Stimulated activated naive CD4-positive, alpha-beta T cell treated with Interleukin-2 at 50 U/mL for 16 hours (primary cell): ENCODE data around the gene INPP5K.
"Not testable (repeated sequence)": the region's sequence is repeated elsewhere in the genome, so short reads cannot be mapped to it uniquely, and the experiment has no call there.

Source experiments
- DNase-seq: peaks from one replicate; lab custom pipeline; 2025; lab: John Stamatoyannopoulos, UW

The INPP5K gene

DNA sequence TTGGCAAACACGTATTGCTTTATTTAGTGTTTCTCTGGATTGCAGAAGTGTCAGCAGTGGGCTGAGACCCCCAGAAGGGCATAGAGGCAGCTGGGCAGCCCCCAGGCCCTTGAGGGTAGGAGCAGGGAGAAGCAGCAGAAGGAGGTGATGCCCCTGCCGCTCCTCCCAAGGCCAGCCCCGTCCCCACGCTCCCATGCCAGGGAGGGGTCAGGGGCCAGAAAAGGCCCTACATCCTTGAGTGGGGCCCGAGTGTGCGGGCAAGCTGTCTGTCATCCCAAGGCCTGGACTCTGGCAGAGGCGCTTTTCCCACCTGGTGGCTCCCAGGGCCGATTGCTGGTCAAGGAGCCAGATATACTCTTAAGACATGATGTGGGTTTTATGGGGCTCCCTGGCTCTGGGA lies 52.2 kb downstream of the INPP5K start:
- DNase-seq, result no peak

DNA sequence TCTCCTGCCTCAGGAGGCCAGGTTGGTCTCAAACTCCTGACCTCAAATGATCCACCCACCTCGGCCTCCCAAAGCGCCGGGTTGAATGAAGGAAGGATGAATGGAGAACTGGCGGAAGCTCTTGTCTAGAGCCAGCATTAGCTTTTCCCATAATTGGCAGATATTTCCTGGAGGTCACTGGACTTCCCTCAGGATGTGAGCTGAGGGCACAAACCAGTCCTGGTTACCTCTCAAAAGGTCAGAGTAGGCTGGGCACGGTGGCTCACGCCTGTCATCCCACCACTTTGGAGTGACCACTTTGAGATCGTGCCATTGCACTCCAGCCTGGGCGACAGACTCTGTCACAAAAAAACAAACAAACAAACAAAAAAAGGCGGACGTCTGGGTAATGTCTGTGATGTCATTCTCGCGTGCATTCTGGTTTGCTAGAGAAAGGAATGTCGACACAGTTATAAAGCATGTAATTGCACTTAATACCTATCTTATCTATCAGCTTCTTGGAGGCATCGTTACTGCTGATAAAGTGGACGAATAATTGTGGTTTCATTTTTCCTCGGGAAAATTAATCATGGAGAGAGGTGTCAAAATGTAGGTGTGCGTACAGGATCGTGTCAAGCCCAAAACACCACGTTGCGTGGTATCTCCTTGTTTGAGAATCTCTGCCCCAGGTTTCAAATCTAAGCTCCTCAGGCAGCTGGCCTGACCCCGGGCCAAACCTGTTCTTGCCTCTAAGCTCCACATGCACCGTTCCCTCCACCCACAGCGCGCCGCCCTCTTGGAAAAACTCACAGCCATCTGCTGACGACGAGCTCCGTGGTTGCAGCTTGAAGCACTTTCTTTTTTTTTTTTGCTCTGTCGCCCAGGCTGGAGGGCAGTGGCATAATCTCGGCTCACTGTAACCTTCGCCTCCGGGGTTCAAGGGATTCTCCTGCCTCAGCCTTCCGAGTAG lies 54.0 kb downstream of the INPP5K start:
- DNase-seq, result no peak

DNA sequence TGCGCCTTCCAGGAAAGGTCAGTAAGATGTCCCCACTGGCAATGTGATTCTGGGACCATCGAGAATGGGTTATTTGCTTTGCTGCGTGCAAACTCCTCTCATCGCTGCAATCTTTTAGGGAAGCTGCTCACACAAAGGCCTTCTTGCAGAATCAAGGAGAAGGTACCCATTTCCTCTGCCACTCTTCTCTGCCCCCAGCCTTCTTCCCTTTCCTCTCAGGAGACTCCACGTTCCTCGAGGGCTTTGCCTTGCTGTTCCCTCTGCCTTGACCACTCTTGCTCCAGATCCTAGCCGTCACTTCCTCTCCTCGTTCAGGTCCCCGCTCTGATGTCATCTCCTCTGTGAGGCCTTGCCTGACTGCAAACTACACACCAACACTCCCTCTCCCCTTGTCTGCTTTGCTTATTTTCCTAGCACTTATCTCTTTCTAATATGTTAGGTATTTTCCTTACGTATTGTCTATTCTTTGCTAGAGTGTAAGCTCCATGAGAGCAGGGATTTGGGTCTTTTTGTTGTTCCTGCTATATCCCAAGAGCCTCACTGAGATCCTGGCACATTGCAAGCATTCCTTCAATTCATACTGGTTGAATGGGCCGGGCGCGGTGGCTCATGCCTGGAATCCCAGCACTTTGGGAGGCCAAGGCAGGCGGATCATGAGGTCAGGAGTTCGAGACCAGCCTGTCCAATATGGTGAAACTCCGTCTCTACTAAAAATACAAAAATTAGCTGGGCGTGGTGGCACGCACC lies 55.0 kb downstream of the INPP5K start:
- no peak for DNase-seq

DNA sequence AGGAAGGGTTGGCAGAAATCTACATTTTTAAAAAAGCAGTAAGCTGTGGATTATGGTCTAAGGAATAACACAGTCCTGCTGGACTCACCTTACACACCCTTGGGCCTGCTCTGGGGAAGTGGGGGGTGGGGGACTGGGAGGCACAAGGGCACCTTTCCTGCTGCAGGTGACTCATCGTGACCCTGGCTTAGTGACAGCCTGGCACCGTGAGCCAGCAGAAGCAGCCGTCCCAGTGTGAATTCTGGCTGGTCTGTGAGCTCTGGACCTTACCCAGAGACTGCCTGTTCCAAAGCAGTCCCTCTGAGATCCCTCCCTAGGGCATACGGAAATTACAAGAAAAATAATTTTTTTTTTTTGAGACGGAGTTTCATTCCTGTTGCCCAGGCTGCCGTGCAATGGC lies 56.2 kb downstream of the INPP5K start:
- no peak for DNase-seq

DNA sequence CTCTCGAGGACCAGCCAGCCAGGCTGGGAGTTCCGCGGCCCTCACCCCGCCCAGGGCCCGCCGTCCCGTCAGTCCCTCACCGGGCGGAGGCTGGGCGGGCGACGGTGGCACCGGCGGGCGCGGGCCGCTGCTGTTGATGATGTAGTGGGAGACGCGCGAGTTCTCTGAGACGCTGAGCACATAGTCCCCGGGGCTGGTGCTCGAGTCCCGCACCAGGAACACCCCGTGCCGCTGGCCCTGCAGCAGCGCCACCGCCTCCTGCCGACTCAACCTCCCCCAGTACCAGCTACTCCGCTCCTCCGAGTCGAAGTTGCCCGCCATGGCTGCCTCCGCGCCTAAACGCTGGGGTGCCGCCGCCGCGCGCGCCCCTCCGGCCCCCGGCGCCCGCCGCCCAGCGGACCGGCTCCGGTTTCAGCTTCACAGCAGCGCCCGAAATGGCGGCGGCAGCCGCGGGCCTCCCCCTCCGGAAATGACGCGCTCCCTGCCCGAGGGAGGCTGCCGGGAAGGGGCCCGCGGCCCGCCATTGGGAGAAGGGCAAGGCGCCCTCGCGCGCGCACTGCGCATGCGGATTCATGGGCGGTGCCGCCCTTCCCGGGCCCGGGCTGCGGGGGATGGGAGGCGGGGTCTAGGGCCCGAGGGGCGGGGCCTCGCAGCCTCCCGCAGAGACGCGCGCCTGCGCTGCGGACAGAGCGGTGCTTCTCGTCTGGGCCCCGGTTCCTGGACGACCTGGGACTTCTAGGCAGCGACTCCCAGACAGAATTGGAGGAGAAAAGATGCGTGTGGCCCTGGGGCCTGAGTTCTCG lies 60.4 kb downstream of the INPP5K start, which contains the start of gene CRK:
TSS of gene CRK (minus strand) at position 436 of the 803 bp plus-strand sequence. CDS start at position 321, 115 bp downstream.
- peak; percentile 94 for DNase-seq

DNA sequence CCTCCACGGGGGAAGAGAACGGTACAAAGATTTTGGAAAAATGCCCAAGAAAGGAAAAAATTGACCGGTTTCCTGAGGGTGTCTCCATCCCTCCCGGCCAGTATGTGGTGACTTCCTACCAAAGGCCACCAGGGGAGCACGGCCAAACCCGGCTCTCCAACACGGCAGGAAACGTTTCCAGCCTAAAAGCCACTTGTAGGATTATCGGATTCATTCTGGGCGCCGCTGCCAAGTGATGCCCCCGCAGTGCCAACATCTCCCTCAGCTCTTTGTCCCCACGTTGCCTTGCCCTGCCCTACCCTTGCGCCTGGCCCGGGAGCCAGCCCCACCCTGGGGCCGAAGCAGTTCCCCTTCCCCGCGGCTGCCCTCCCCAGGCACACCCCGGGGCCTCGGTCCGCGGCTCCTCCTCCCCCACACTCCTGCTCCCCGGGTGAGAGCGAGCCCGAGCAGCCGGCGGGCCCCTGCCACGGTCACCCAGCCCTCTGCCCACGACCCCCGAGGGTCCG lies 61.1 kb downstream of the INPP5K start:
- peak; percentile 25 for DNase-seq

DNA sequence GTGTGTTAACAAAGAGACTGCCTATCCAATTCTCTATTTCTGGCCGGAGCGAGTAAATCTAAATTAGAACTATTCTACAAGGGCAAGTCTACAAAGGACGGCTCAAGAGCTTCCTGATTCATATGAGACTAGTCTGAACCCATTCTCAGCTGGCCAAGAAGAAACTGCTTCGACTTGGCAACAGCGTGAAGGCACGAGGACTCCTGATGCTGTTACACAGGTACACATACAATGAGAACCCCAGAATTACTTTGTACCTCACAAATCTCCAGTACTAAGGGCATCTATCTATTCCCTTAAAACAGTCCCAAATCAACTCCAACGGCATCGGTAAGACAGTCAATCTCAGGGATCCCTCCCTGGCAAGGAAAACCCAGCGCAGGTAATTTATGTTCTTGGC lies 61.9 kb downstream of the INPP5K start:
- DNase-seq, result no peak

DNA sequence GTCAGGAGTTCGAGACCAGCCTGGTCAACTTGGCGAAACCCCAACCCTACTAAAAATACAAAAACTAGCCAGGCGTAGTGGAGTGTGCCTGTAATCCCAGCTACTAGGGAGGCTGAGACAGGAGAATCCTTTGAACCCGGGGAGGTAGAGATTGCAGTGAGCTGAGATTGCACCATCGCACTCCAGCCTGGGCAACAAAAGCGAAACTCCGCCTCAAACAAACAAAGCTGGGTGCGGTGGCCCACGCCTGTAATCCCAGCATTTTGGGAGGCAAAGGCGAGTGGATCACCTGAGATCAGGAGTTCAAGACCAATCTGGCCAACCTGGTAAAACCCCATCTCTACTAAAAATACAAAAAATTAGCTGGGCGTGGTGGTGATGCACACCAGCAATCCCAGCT lies 62.7 kb downstream of the INPP5K start:
- not testable (repeated sequence) for DNase-seq

DNA sequence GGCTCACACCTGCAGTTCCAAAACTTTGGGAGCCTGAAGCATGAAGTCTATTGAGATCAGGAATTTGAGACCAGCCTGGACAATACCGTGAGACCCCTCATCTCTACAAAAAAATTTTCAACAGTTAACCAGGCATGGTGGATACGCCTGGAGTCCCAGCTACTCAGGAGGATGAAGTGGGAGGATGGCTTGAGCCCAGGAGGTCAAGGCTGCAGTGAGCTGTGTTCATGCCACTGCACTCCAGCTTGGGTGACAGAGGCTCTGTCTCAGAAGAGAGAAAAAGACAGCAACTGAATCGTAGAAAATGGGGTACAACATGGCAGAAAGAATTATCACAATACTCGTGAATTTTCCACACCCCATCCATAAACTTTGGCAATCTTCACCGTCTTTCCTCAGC lies 63.6 kb downstream of the INPP5K start:
- DNase-seq, result no peak

DNA sequence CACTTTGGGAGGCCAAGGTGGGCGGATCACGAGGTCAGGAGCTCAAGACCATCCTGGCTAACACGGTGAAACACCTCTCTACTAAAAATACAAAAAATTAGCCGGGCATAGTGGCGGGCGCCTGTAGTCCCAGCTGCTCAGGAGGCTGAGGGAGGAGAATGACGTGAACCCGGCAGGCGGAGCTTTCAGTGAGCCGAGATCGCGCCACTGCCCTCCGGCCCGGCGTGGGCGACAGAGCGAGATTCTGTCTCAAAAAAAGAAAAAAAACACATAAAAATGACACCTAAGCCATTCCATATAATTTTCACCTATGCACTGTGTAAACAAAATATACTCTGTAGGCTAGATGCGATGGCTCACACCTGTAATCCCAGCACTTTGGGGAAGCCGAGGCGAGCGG lies 66.2 kb downstream of the INPP5K start:
- not testable (repeated sequence) for DNase-seq

DNA sequence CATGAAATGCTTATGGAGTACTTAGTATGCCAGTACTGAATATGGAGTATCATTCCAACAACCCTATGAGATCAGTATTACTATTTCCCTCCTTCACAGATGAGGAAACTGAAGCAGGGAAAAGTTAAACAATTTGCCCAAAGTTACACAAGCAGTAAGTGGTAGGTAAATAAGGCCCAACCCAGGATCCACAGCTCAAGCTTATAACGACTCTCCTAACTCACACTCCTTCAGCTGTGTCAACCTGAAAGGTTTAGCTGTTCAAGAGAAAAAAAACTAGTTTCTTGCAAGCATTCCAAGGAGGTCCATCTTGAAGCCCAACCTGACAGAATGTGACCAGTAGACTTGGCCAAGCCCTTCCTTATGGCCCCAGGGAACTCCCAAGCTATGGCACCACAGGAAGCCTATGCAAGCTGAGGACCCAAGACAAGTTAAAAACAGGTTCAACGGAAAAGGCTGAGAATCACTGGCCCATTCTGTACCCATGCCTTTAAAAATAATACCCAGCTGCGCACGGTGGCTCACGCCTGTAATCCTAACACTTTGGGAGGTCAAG lies 66.9 kb downstream of the INPP5K start:
- DNase-seq, result no peak

DNA sequence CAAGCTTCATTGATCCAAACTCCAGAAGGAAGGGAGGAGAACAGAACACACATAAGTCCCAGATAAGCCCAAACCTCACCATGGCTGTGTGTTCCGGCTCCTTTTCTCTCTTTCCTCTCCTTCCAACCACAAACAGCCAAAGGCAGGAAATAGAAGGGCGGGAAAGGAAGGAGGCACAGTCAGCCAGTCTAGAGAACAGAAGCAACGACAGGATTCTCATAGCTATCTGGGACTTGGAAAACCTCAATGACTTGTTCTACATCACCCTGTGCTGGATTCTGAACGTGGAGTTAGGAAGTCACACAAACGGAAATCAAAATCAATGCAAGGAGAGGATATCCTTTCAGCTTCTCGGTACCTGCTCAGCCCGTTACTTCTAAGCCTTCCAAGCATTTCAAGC lies 69.4 kb downstream of the INPP5K start:
- no peak for DNase-seq

DNA sequence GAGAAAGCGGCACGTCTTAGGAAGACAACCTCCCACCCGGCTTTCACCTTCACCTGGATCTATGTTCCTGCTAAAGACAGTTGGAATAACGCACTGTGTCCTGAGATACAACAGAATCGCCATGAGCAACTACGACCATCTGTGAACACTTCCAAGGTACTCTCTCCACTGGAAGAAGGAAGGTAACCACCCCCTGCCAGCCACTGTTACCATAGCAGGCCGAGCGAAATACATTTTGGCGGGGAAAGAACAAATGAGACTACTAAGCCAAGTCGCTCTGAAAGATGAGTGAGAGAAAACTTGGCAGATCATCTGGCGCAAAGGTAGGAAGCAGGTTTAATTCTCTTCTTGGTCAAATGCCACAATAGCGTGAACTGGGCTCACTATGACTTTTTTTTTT lies 70.2 kb downstream of the INPP5K start:
- DNase-seq, result no peak

DNA sequence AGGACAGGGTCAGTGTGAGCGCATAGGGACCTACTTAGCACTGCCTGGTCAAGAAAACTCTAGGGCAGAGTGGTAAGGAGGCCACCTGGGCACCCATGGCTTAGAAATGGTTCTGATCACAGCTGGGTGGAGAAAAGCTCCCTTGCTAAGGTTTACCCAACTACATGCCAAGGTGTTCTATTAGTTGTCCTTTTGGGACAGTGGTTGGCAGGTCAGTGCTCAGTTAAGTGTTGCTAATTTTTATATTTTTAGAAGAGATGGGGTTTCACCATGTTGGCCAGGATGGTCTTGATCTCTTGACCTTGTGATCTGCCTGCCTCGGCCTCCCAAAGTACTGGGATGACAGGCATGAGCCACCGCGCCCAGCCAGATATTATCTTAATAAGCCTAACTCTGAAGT lies 70.7 kb downstream of the INPP5K start:
- DNase-seq, result not testable (repeated sequence)
